ENCODE data around the gene GABRA4. TPM values are rescaled to one million over a fixed set of nuclear protein-coding genes. Genes with fewer than 3 reads are reported as not detected.

Gene GABRA4
- total RNA-seq, 4 donors from 2014 or later: under 0.01 to 0.76 (median 0.53) TPM

GRCh38 chr4:46994007-46994405 lies 625 bp upstream of the GABRA4 start:
- Histone ChIP-seq H3K36me3 (no peaks in the 10 kb centered on the region), H3K27me3 (no peaks in the 10 kb centered on the region), H3K27ac (no peak overlapping the region), H3K4me3 (peak overlapping the region in 2 of 4 donors; percentile 48 to 49), H3K4me1 (peaks cover 0 to 14% (median 0%) of the 10 kb centered on the region in 4 donors), H3K9me3 (no peaks in the 10 kb centered on the region)
- no peak for DNase-seq
- TF ChIP-seq, protein P1, sequence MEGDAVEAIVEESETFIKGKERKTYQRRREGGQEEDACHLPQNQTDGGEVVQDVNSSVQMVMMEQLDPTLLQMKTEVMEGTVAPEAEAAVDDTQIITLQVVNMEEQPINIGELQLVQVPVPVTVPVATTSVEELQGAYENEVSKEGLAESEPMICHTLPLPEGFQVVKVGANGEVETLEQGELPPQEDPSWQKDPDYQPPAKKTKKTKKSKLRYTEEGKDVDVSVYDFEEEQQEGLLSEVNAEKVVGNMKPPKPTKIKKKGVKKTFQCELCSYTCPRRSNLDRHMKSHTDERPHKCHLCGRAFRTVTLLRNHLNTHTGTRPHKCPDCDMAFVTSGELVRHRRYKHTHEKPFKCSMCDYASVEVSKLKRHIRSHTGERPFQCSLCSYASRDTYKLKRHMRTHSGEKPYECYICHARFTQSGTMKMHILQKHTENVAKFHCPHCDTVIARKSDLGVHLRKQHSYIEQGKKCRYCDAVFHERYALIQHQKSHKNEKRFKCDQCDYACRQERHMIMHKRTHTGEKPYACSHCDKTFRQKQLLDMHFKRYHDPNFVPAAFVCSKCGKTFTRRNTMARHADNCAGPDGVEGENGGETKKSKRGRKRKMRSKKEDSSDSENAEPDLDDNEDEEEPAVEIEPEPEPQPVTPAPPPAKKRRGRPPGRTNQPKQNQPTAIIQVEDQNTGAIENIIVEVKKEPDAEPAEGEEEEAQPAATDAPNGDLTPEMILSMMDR (IDR thresholded peaks at IDR 0.05): no peak
- no peak for TF ChIP-seq POLR2A (IDR thresholded peaks at IDR 0.05)

GRCh38 chr4:46992338-46992737 lies 1.0 kb downstream of the GABRA4 start:
- TF ChIP-seq POLR2A (IDR thresholded peaks at IDR 0.05): no peak
- TF ChIP-seq, protein P1 (IDR thresholded peaks at IDR 0.05): no peak
- no peak for DNase-seq
- Histone ChIP-seq H3K9me3 (no peaks in the 10 kb centered on the region), H3K4me3 (no peak overlapping the region), H3K36me3 (no peaks in the 10 kb centered on the region), H3K27me3 (no peaks in the 10 kb centered on the region), H3K4me1 (peaks cover 0 to 14% (median 0%) of the 10 kb centered on the region in 4 donors), H3K27ac (no peak overlapping the region)

DNA sequence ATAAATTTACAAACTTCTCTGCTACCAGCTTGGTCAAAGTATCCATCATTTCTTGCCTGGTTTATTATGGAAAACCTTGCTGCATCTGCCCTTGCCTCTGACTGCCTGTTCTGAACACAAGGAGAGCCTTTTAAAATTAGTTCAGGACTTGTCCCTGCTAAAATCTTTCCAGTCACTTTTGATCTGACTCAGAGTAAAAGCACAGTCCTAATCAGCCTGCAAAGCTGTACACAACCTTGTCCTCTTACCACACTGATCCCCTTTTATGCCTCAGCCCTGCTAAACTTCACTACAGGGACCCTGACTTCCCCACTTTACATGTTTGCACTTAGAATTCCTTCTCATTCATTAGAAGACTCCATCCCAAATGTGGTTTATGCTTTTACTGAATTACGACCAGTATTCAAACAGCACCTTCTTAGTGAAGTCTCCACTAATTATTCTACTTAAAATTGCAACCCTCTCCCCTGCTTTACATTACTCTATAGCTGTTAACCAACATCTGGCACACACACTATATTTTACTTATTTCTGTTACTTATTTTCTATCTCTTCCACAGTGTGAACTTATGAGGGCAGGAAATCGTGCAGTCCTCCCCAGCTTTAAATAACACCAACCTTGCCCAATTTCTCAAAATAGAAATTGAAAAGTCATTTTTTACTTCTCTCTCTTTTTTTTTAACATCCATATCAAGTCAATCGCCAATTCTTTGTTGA lies 6.3 kb downstream of the GABRA4 start:
- no peaks in the 10 kb centered on the region for H3K9me3 ChIP-seq

DNA sequence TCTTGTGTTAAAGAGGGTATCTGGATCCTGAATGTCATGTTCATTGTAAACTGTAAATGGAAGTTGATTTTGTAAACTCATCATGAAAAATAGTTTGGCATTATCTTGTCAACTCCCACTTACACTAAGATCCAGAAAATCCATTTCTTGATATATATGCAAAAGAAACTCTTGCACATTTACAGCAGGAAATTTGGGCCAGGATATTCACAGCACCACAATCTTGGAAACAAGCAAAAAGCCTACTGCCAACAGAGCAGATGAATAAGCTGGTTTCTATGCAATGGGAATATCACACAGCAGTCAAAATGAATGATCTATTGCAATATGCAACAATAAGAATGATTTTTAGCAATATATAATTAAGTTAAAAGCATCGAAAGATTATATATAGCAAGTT lies 8.6 kb downstream of the GABRA4 start:
- no peaks in the 10 kb centered on the region for H3K9me3 ChIP-seq
- no peak for TF ChIP-seq POLR2A (IDR thresholded peaks at IDR 0.05)
- TF ChIP-seq, protein P1 (IDR thresholded peaks at IDR 0.05): no peak
- H3K27ac ChIP-seq: no peak overlapping the region
- no peak for DNase-seq
- no peaks in the 10 kb centered on the region for H3K36me3 ChIP-seq
- H3K4me1 ChIP-seq: no peaks in the 10 kb centered on the region
- no peaks in the 10 kb centered on the region for H3K27me3 ChIP-seq
- no peak overlapping the region for H3K4me3 ChIP-seq

More for the DNA sequence above, 6.3 kb downstream of the GABRA4 start:
- DNase-seq: no peak
- no peak overlapping the region for H3K4me3 ChIP-seq
- no peak overlapping the region for H3K27ac ChIP-seq
- no peaks in the 10 kb centered on the region for H3K36me3 ChIP-seq
- TF ChIP-seq, protein P1 (IDR thresholded peaks at IDR 0.05): no peak
- TF ChIP-seq POLR2A (IDR thresholded peaks at IDR 0.05): no peak
- H3K4me1 ChIP-seq: no peaks in the 10 kb centered on the region
- no peaks in the 10 kb centered on the region for H3K27me3 ChIP-seq

DNA sequence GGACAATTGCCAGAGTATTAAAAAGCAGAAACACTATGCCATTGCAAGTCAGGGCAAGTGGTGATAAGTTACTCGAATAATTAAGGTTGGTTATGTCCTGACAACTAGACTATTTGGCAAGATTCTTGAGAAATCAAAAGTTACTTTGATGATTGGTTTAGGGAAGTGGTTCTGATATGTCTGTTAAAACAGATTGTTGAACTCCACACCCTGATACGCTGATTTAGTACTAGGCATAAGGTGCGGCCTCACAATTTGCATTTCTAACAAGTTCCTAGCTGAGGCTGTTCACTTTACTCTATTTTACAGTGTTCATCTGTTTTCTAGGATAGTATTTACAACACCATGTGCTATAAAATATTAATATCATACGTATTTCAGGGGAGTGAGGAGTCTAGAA lies 12.5 kb downstream of the GABRA4 start:
- no peak overlapping the region for H3K4me3 ChIP-seq
- no peaks in the 10 kb centered on the region for H3K27me3 ChIP-seq
- no peak for TF ChIP-seq POLR2A (IDR thresholded peaks at IDR 0.05)
- TF ChIP-seq, protein P1 (IDR thresholded peaks at IDR 0.05): no peak
- no peak for DNase-seq
- no peak overlapping the region for H3K27ac ChIP-seq
- H3K9me3 ChIP-seq: no peaks in the 10 kb centered on the region
- no peaks in the 10 kb centered on the region for H3K4me1 ChIP-seq
- H3K36me3 ChIP-seq: no peaks in the 10 kb centered on the region
